ENCODE data around the gene ABHD5.

Gene ABHD5

GRCh38 chr3:43759297-43759782, 68.6 kb downstream of the ABHD5 start:
- no peak for DNase-seq

GRCh38 chr3:43759938-43760337, 69.2 kb downstream of the ABHD5 start:
- DNase-seq, result no peak

- DNase-seq, result no peak
Measured at GRCh38 chr3:43760938-43761337, 70.2 kb downstream of the ABHD5 start.

GRCh38 chr3:43762451-43762850, 71.7 kb downstream of the ABHD5 start:
- DNase-seq, result no peak

- DNase-seq, result no peak
Measured at GRCh38 chr3:43764056-43764455, 73.3 kb downstream of the ABHD5 start.

- DNase-seq, result no peak
Measured at GRCh38 chr3:43764471-43764870, 73.7 kb downstream of the ABHD5 start.

GRCh38 chr3:43765521-43765971, 74.8 kb downstream of the ABHD5 start:
- DNase-seq, result no peak

GRCh38 chr3:43766672-43767465, 76.1 kb downstream of the ABHD5 start:
- no peak for DNase-seq

GRCh38 chr3:43768381-43768973, 77.7 kb downstream of the ABHD5 start:
- no peak for DNase-seq

- peak; percentile 75 for DNase-seq
Measured at GRCh38 chr3:43769097-43769884, 78.6 kb downstream of the ABHD5 start.

- no peak for DNase-seq
Measured at GRCh38 chr3:43769885-43770425, 79.2 kb downstream of the ABHD5 start.

- DNase-seq, result no peak
Measured at GRCh38 chr3:43770426-43771103, 79.8 kb downstream of the ABHD5 start.

- DNase-seq, result no peak
Measured at GRCh38 chr3:43771610-43772009, 80.9 kb downstream of the ABHD5 start.

GRCh38 chr3:43773273-43774094, 82.7 kb downstream of the ABHD5 start:
- no peak for DNase-seq

- DNase-seq, result no peak
Measured at GRCh38 chr3:43774799-43775198, 84.1 kb downstream of the ABHD5 start.

GRCh38 chr3:43776101-43776500, 85.4 kb downstream of the ABHD5 start:
- DNase-seq, result no peak

GRCh38 chr3:43779850-43780249, 89.1 kb downstream of the ABHD5 start:
- DNase-seq, result no peak

- no peak for DNase-seq
Measured at GRCh38 chr3:43782541-43782940, 91.8 kb downstream of the ABHD5 start.
